ENCODE data around the gene PC. TPM values are rescaled to one million over a fixed set of nuclear protein-coding genes. Genes with fewer than 3 reads are reported as not detected.

PC gene
- total and polyA plus RNA-seq, 9 of the 15 experiments (the other 6 are each of a cell fraction or from before 2014, with no cell fraction given), result 0.94 to 38.0 (median 8.7) TPM

DNA sequence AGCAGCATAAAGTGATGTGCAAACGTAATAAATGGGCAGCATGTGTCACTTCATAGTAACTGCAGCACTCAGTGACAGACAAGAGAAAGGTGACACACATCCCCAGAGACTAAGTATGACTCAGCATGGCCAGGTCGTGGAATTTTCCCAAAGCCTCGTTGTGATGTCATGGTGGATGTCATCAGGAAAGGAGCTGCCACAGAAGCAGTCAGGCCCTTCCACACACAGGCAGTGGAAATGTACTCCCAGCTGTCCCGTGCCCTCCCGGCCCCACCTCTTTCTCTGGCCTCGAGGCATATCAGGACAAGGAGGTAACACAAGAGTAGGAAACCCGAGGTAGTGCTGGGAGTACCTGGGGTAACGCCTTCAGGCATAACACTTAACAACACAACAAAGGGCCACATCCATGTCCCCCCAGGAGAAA, 8.1 kb downstream of the PC start (continued):
- no peak for TF ChIP-seq DEAF1 (CRISPR knock-in tag; IDR thresholded peaks at IDR 0.05)
- TF ChIP-seq, protein P1, sequence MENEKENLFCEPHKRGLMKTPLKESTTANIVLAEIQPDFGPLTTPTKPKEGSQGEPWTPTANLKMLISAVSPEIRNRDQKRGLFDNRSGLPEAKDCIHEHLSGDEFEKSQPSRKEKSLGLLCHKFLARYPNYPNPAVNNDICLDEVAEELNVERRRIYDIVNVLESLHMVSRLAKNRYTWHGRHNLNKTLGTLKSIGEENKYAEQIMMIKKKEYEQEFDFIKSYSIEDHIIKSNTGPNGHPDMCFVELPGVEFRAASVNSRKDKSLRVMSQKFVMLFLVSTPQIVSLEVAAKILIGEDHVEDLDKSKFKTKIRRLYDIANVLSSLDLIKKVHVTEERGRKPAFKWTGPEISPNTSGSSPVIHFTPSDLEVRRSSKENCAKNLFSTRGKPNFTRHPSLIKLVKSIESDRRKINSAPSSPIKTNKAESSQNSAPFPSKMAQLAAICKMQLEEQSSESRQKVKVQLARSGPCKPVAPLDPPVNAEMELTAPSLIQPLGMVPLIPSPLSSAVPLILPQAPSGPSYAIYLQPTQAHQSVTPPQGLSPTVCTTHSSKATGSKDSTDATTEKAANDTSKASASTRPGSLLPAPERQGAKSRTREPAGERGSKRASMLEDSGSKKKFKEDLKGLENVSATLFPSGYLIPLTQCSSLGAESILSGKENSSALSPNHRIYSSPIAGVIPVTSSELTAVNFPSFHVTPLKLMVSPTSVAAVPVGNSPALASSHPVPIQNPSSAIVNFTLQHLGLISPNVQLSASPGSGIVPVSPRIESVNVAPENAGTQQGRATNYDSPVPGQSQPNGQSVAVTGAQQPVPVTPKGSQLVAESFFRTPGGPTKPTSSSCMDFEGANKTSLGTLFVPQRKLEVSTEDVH (IDR thresholded peaks at IDR 0.05; ENCODE audit: low read depth, partially characterized antibody), result no peak
- 0 out of 2 replicates have a peak, but pooled peaks have one; percentile 24 for TF ChIP-seq GABPA (tag; conservative IDR thresholded peaks at IDR 0.05; ENCODE audit: low read depth)
- TF ChIP-seq, protein P2, sequence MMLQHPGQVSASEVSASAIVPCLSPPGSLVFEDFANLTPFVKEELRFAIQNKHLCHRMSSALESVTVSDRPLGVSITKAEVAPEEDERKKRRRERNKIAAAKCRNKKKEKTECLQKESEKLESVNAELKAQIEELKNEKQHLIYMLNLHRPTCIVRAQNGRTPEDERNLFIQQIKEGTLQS (IDR thresholded peaks at IDR 0.05), result peak; percentile 97
- TF ChIP-seq, protein P2 (CRISPR knock-in tag; conservative IDR thresholded peaks at IDR 0.05), result no peak
- peak; percentile 90 for TF ChIP-seq JUND (IDR thresholded peaks at IDR 0.05; ENCODE audit: borderline replicate concordance, low read depth, low read length)
- TF ChIP-seq JUND (tag; IDR thresholded peaks at IDR 0.05; ENCODE audit: borderline replicate concordance, low read depth, low read length), result peak; percentile 94
- no peak for TF ChIP-seq CBFA2T3 (IDR thresholded peaks at IDR 0.05)
- TF ChIP-seq TARDBP (IDR thresholded peaks at IDR 0.05), result peak; percentile 76; the same call in 1 of the 2 replicates
- TF ChIP-seq CREM (IDR thresholded peaks at IDR 0.05; ENCODE audit: low read depth), result peak; percentile 89
- TF ChIP-seq CUX1 (CRISPR knock-in tag; IDR thresholded peaks at IDR 0.05), result no peak
- no peak for TF ChIP-seq FOXP1 (CRISPR knock-in tag; IDR thresholded peaks at IDR 0.05)
- TF ChIP-seq MAFK (IDR thresholded peaks at IDR 0.05; ENCODE audit: low read length), result peak; percentile 88
- no peak for TF ChIP-seq PBX2 (CRISPR knock-in tag; IDR thresholded peaks at IDR 0.05; ENCODE audit: low read depth)
- TF ChIP-seq PBX2 (tag; conservative IDR thresholded peaks at IDR 0.05; ENCODE audit: low read depth), result 0 out of 2 replicates have a peak, but pooled peaks have one; percentile 16
